Thyroid gland (tissue), 4 donors: ENCODE measurements around the gene TDRKH.

Experiments used
- POLR2A ChIP-seq, 2 donors: fragments of 450-650 bp; IDR thresholded peaks; one replicate each; pipeline ENCODE4 v1.6.1; 2017; ENCODE audit warnings: antibody characterized with exemption in 2 of 2, mild to moderate bottlenecking in 2 of 2, moderate library complexity in 1 of 2
- TF ChIP-seq, protein P1 (sequence below), 6 experiments: fragments of 200-600 bp in 3 of 6; fragments of 450-650 bp in 3 of 6; sonication (generic) in 3 of 6; IDR thresholded peaks; one replicate each; pipeline ENCODE4 v1.5.1; 2016 to 2019; ENCODE audit warnings: antibody characterized with exemption in 6 of 6, mild to moderate bottlenecking in 2 of 6, inconsistent platforms in 1 of 6, moderate library complexity in 1 of 6

DNA sequence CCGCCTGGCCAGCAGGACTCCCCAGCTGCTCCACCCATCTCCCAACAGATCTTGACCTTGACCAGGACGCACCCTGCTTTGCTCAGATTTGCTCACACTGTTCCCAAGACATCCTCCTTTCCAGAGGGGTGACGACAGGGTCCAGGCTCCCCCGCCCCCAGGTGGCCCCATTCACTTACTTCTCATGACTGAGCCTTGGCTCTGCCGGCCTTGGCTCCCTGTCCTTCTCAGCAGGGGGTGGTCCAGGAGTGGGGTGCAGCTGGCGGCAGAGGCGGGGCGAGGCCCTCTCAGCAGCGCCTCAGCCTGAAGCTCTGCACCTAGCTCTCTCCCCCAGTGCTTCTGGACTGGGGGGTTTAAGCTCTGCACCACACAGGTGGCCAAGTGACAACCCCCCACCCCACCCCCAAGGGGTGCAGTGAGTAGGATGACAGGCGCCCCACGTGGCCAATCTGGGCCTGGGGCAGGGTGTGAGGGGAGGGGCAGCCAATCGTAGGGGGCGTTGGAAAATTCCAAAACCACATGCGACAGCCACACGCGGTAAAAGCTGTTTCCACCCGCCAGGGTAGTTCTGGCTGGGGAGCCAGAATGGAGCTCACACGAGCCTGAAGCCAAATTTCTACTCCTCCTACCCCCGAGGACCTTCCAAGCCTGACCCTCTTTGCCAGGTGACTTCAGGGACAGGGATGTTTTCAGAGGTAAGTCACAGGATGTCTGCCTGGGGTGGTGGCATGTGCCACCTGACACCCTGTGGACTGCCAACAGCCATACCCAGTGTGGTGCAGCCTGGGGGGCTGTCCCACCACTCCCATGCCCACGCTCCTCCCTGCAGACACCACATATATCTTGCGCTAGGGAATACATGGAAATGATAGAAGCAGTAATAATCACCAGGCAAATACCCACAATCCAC is 35.7 kb upstream of the TDRKH start:
- no peak for TF ChIP-seq POLR2A (IDR thresholded peaks at IDR 0.05)
- TF ChIP-seq, protein P1, sequence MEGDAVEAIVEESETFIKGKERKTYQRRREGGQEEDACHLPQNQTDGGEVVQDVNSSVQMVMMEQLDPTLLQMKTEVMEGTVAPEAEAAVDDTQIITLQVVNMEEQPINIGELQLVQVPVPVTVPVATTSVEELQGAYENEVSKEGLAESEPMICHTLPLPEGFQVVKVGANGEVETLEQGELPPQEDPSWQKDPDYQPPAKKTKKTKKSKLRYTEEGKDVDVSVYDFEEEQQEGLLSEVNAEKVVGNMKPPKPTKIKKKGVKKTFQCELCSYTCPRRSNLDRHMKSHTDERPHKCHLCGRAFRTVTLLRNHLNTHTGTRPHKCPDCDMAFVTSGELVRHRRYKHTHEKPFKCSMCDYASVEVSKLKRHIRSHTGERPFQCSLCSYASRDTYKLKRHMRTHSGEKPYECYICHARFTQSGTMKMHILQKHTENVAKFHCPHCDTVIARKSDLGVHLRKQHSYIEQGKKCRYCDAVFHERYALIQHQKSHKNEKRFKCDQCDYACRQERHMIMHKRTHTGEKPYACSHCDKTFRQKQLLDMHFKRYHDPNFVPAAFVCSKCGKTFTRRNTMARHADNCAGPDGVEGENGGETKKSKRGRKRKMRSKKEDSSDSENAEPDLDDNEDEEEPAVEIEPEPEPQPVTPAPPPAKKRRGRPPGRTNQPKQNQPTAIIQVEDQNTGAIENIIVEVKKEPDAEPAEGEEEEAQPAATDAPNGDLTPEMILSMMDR (IDR thresholded peaks at IDR 0.05) = no peak
